GM19099 (cell line): ENCODE measurements around the gene PPP2R5B.

Source experiments
- POLR2A ChIP-seq: IDR thresholded peaks from 3 replicates; pipeline ENCODE4 v1.6.1; 2011; ENCODE audit warnings: low read depth; ENCODE audit not compliant: insufficient read length; ENCODE audit errors: extremely low read depth

PPP2R5B gene

DNA sequence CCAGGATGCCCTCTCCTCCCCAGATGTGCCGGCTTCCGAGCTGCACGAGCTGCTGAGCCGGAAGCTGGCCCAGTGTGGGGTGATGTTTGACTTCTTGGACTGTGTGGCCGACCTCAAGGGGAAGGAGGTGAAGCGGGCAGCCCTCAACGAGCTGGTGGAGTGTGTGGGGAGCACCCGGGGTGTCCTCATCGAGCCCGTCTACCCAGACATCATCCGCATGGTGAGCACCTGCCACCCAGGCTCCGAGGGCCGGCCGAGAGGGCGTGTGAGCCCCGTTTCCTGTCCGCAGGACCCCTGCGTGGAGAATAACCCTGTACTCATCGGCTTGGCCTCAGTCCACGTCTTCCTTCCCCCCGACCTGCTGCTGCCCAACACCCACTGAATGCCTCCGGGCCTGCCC is 2.2 kb downstream of the PPP2R5B start:
- TF ChIP-seq POLR2A = no peak

DNA sequence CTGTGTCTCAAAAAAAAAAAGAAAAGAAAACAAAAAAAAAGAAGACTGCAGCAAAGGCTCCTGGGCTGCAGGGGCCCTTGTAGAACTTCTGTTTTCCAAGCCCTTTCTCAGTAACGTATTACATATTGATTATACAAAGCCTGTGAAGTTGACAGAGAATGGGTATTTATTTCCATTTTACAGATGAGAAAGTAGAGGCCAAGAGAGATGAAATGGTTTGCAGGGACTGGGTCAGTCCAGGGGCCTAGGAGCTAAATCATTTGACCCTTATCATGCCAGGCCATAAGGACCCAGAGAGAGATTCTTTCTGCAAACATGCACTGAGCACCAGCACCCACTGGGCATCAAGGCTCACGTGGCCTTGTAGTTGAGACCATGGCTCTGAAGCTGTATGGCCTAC is 4.5 kb downstream of the PPP2R5B start:
- no peak for TF ChIP-seq POLR2A

DNA sequence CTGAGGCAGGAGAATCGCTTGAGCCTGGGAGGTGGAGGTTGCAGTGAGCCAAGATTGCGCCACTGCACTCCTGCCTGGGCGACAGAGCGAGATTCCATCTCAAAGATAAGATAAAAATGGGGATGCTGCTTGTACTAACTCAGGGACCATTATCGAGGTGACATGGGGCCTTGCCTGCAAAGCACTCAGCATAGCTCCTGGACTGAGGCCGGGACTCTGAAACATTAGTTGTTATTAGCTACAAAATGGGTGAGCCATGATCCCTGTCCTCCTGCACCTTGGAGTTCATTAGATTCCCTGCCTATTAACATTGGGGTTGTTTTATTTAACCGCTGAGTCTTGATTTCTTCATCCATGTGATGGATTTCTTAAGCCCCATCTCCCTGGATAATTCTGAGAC is 5.1 kb downstream of the PPP2R5B start:
- TF ChIP-seq POLR2A = no peak

DNA sequence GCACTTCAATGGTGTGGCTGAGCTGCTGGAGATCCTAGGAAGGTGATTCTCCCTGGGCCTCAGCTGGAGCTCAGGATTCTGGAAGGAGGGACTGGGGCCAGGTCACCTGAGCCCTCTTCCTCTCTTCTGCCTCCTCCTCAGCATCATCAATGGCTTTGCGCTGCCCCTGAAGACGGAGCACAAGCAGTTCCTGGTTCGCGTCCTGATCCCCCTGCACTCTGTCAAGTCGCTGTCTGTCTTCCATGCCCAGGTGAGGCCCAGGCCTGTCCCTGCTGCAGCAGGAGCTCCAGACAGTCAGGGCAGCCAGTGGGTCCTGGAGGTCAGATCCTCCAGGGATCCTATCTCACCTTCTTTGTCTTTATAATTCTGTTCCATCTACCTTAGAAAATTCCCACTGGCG is 5.9 kb downstream of the PPP2R5B start:
- TF ChIP-seq POLR2A = no peak

DNA sequence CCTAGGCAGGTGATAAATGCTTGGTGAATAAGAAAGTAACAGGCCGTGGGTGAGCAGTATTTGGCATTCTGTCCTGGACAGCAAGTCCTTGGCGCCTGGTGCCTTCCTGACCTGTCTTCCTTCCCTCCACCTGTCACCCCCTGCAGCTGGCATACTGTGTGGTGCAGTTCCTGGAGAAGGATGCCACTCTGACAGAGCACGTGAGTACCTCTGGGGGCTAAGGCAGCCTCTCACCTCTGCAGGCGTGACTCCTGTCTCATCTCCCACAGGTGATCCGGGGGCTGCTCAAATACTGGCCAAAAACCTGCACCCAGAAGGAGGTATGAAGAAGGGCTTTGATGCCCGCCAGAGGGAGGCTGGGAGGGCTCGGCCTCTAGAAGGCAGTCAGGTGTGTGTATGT is 6.8 kb downstream of the PPP2R5B start:
- no peak for TF ChIP-seq POLR2A

GRCh38 chr11:64932324-64932723 is 7.8 kb downstream of the PPP2R5B start:
- TF ChIP-seq POLR2A = no peak

GRCh38 chr11:64933213-64933934 is 8.9 kb downstream of the PPP2R5B start:
- TF ChIP-seq POLR2A = no peak

GRCh38 chr11:64933935-64934681 is 9.6 kb downstream of the PPP2R5B start:
- no peak for TF ChIP-seq POLR2A

DNA sequence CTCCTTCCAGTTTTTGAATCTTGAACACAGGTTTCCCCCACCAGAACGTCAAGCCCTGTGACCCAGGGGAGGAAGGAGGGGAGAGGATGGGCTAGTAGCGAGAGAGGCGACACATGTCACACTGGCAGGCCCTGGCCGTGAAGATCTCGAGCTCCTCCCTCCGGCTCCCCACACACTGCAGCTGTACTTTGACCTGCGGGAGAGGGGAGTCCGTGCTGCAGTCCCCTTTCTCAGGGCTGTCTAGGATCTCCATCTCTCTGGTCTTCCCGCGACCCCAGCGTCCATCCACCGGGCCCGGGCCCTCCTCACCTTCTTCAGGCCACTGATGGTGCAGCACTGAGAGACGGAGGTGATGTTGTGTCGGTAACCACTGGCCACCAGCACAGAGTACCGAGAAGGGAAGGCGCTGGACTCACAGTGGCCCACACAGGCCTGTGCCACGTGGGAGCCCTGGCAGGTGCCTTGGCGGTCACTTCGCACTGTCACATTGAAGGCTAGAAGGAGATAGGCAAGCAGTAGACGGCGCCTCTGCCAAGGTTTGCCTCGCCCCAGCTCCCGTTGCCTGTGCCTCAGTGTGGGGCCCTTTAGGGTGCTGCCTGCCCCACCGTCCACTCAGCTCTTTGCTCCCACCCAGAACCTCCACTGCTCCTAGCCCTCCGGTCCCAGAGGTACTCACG is 10.3 kb downstream of the PPP2R5B start:
- TF ChIP-seq POLR2A = no peak

GRCh38 chr11:64935359-64936081 is 11.0 kb downstream of the PPP2R5B start, which contains the start of gene GPHA2:
GPHA2 (minus strand) TSS chr11:64935893; CDS start chr11:64935460, 433 bp downstream.
- TF ChIP-seq POLR2A = no peak

GRCh38 chr11:64936539-64936938 is 12.1 kb downstream of the PPP2R5B start:
- no peak for TF ChIP-seq POLR2A

DNA sequence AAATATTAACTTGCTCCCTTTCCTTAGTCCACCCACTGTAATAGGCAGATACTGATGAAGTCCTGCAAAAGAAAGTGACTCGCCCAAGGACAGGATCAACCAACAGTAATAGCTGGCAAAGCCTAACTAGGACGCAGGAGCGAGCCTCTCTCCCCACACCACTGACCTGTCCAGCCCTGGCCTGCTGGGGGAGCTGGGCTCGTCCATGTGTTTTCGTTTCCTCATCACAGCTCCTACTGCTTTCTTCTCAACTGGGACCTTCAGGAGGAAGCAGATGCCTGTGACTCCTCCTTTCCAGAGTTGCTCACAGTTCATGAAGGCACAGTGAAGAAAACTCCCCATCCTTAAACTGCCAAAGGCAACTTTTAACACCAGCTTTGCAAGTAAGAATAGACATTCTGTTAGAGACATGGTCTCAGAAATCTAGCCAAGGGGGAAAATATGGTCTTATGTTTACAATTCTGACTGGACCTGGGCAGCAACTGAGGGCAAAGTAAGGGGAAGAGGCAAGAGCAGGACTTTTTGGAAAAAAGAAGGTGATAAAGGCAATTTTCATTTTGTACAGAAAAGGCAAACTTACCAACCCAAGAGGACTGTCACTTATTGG is 22.8 kb downstream of the PPP2R5B start:
- no peak for TF ChIP-seq POLR2A

DNA sequence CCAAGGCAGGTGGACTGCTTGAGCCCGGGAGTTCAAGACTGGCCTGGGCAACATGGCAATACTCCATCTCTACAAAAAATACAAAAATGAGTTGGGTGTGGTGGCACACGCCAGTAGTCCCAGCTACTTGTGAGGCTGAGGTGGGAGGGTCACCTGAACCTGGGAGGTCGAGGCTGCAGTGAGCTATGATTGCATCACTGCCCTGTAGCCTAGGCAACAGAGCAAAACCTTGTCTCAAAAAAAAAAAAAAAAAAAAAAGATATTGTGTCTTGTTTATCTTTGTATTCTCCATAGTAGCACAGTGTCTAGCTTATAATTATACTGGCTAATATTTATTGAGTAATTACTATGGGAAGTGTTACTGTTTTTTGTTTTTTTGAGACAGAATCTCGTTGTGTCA is 27.0 kb downstream of the PPP2R5B start:
- no peak for TF ChIP-seq POLR2A

GRCh38 chr11:64954201-64954600 is 29.7 kb downstream of the PPP2R5B start:
- TF ChIP-seq POLR2A = no peak

GRCh38 chr11:64959498-64959897 is 35.0 kb downstream of the PPP2R5B start:
- no peak for TF ChIP-seq POLR2A
